H1 (cell line): ENCODE data around the gene ROR1. TPM values are rescaled to one million over a fixed set of nuclear protein-coding genes. Genes with fewer than 3 reads are reported as not detected.

Experiments used
- CTCF ChIA-PET: fragments of 300-600 bp; sonication (Branson Sonifier 250); formaldehyde crosslinking; loops from one replicate; lab custom pipeline; 2021; ENCODE audit not compliant: partially characterized antibody; lab: Charles Lee
- POLR2A ChIA-PET: fragments of 300-600 bp; sonication (Branson Sonifier 250); formaldehyde crosslinking; loops from one replicate; lab custom pipeline; 2021; ENCODE audit warnings: inconsistent platforms; ENCODE audit not compliant: partially characterized antibody; lab: Charles Lee
- DNase-seq, 2 experiments: peaks; one replicate each; pipeline versions ENCODE4 v3.0.0 to v3.0.0-alpha.2; 2010 to 2022; ENCODE audit warnings: low spot score in 2 of 2, low read depth in 1 of 2, mixed read lengths in 1 of 2
- FAIRE-seq: peaks from 2 replicates; lab custom pipeline; 2011; peaks lifted over from hg19 to GRCh38; lab: Jason Lieb, UNC
- H2AFZ ChIP-seq: 2 replicates; pipeline ENCODE4 v1.8.1; 2012; ENCODE audit warnings: low read length, inconsistent platforms
- H2AK5ac ChIP-seq: 2 replicates; pipeline ENCODE4 v1.6.1; 2013; ENCODE audit warnings: low read depth, low read length
- H2BK120ac ChIP-seq: replicated peaks from 2 replicates; pipeline ENCODE3; 2013; ENCODE audit warnings: low read depth, low read length, inconsistent platforms
- H2BK12ac ChIP-seq: 2 replicates; pipeline ENCODE4 v1.6.1; 2013; ENCODE audit warnings: low read depth, low read length
- H2BK15ac ChIP-seq: 2 replicates; pipeline ENCODE4 v1.6.1; 2013; ENCODE audit warnings: low read length
- H2BK20ac ChIP-seq: 2 replicates; pipeline ENCODE4 v1.6.1; 2013; ENCODE audit warnings: low read length
- H2BK5ac ChIP-seq: 2 replicates; pipeline ENCODE4 v1.6.1; 2013; ENCODE audit warnings: low read depth, low read length
- H3K14ac ChIP-seq: 2 replicates; pipeline ENCODE4 v1.6.1; 2013; ENCODE audit warnings: inconsistent platforms; ENCODE audit not compliant: insufficient read length
- H3K18ac ChIP-seq: 2 replicates; pipeline ENCODE4 v1.6.1; 2013; ENCODE audit warnings: low read length; ENCODE audit errors: extremely low read depth
- H3K23ac ChIP-seq: 2 replicates; pipeline ENCODE4 v1.6.1; 2013; ENCODE audit warnings: inconsistent platforms; ENCODE audit not compliant: insufficient read length
- H3K23me2 ChIP-seq: 2 replicates; pipeline ENCODE4 v1.6.1; 2013; ENCODE audit warnings: low read depth, low read length
- H3K27ac ChIP-seq: 2 replicates; pipeline ENCODE4 v1.6.1; 2011; ENCODE audit warnings: low read depth, low read length, inconsistent platforms
- H3K27me3 ChIP-seq, 4 experiments: replicated peaks in 1 of 4; 1 replicate in 1 of 4; 2 replicates in 3 of 4; pipeline versions ENCODE4 v1.6.1 to v1.8.1; 2011 to 2013; ENCODE audit warnings: low read length in 3 of 4, mild to moderate bottlenecking in 3 of 4, inconsistent platforms in 2 of 4, mixed read lengths in 2 of 4, moderate library complexity in 1 of 4; ENCODE audit not compliant: control insufficient read depth in 3 of 4, insufficient read depth in 3 of 4; ENCODE audit errors: extremely low read depth in 1 of 4
- H3K36me3 ChIP-seq, 4 experiments: 2 replicates each; pipeline versions ENCODE4 v1.6.1 to v1.8.1; 2011 to 2013; ENCODE audit warnings: mild to moderate bottlenecking in 4 of 4, low read length in 3 of 4, moderate library complexity in 2 of 4, control low read depth in 1 of 4, inconsistent platforms in 1 of 4; ENCODE audit not compliant: insufficient read depth in 4 of 4, control insufficient read depth in 2 of 4
- H3K4ac ChIP-seq: replicated peaks from 2 replicates; pipeline ENCODE3; 2013; ENCODE audit warnings: low read length, low read depth, mixed read lengths, inconsistent platforms; ENCODE audit not compliant: insufficient read length
- H3K4me1 ChIP-seq, 4 experiments: replicated peaks in 1 of 4; 1 replicate in 1 of 4; 2 replicates in 3 of 4; pipeline versions ENCODE4 v1.6.1 to v1.8.1; 2011 to 2013; ENCODE audit warnings: low read length in 3 of 4, inconsistent platforms in 2 of 4, mixed read lengths in 1 of 4; ENCODE audit not compliant: insufficient read depth in 4 of 4, control insufficient read depth in 3 of 4
- H3K4me2 ChIP-seq, 2 experiments: 2 replicates each; pipeline versions ENCODE4 v1.6.1 to v1.8.1; 2011 to 2013; ENCODE audit warnings: low read depth in 2 of 2, low read length in 2 of 2, control low read depth in 1 of 2, inconsistent platforms in 1 of 2, mild to moderate bottlenecking in 1 of 2; ENCODE audit not compliant: insufficient read depth in 1 of 2
- H3K4me3 ChIP-seq, 4 experiments: fragments of 200-600, 300-600 bp in 1 of 4; sonication (generic), shearing (Covaris generic), sonication (Bioruptor Twin) in 1 of 4; 2 replicates each; pipeline versions ENCODE4 v1.5.1 to v1.8.1; 2011 to 2016; ENCODE audit warnings: low read length in 4 of 4, low read depth in 3 of 4, control low read depth in 2 of 4, inconsistent platforms in 2 of 4, mild to moderate bottlenecking in 2 of 4, mixed read lengths in 1 of 4, moderate library complexity in 1 of 4; ENCODE audit not compliant: insufficient read depth in 2 of 4; ENCODE audit errors: extremely low read depth in 1 of 4
- H3K56ac ChIP-seq: replicated peaks from 2 replicates; pipeline ENCODE3; 2013; ENCODE audit warnings: low read depth, mild to moderate bottlenecking, mixed read lengths, low read length, inconsistent platforms; ENCODE audit not compliant: insufficient read length
- H3K79me1 ChIP-seq: 2 replicates; pipeline ENCODE4 v1.6.1; 2013; ENCODE audit warnings: low read depth, low read length, control low read depth
- H3K79me2 ChIP-seq, 2 experiments: 2 replicates each; pipeline versions ENCODE4 v1.6.1 to v1.8.1; 2012 to 2013; ENCODE audit warnings: low read length in 2 of 2, mild to moderate bottlenecking in 2 of 2, inconsistent platforms in 1 of 2; ENCODE audit not compliant: insufficient read depth in 2 of 2, control insufficient read depth in 1 of 2
- H3K9ac ChIP-seq, 4 experiments: replicated peaks in 1 of 4; 1 replicate in 1 of 4; 2 replicates in 3 of 4; pipeline versions ENCODE4 v1.6.1 to v1.8.1; 2011 to 2013; ENCODE audit warnings: low read depth in 3 of 4, low read length in 3 of 4, control low read depth in 2 of 4, mild to moderate bottlenecking in 2 of 4, moderate library complexity in 2 of 4, inconsistent platforms in 1 of 4; ENCODE audit errors: extremely low read depth in 1 of 4
- H3K9me3 ChIP-seq, 2 experiments: 2 replicates each; pipeline versions ENCODE4 v1.6.1 to v1.8.1; 2012 to 2013; ENCODE audit warnings: mild to moderate bottlenecking in 2 of 2, moderate library complexity in 2 of 2, control low read depth in 1 of 2, inconsistent platforms in 1 of 2, low read depth in 1 of 2, low read length in 1 of 2, mixed read lengths in 1 of 2; ENCODE audit not compliant: insufficient read depth in 2 of 2
- H4K20me1 ChIP-seq, 2 experiments: replicated peaks in 1 of 2; 2 replicates each; pipeline versions ENCODE3 to v1.8.1; 2011 to 2013; ENCODE audit warnings: inconsistent platforms in 2 of 2, low read length in 2 of 2, mild to moderate bottlenecking in 1 of 2; ENCODE audit not compliant: insufficient read depth in 2 of 2, control insufficient read depth in 1 of 2
- H4K5ac ChIP-seq: 2 replicates; pipeline ENCODE4 v1.6.1; 2013; ENCODE audit warnings: low read length, low read depth, mixed read lengths, inconsistent platforms; ENCODE audit not compliant: insufficient read length
- H4K8ac ChIP-seq: 2 replicates; pipeline ENCODE4 v1.8.0; 2013; ENCODE audit warnings: mild to moderate bottlenecking, moderate library complexity, low read length, inconsistent platforms; ENCODE audit not compliant: insufficient read depth; ENCODE audit errors: extremely low read depth
- H4K91ac ChIP-seq: replicated peaks from 2 replicates; pipeline ENCODE3; 2013; ENCODE audit warnings: low read length, mixed read lengths, inconsistent platforms; ENCODE audit not compliant: insufficient read length
- CREB1 ChIP-seq: IDR thresholded peaks from 2 replicates; pipeline ENCODE4 v1.6.1; 2012; ENCODE audit warnings: inconsistent platforms
- CTCF ChIP-seq, 3 experiments: IDR thresholded peaks; 1 replicate in 2 of 3; 2 replicates in 1 of 3; pipeline versions ENCODE4 v1.5.1 to v1.6.1; 2011; ENCODE audit warnings: low read length in 3 of 3, mild to moderate bottlenecking in 3 of 3, inconsistent platforms in 2 of 3, low read depth in 1 of 3, moderate library complexity in 1 of 3; ENCODE audit not compliant: insufficient read depth in 1 of 3; ENCODE audit errors: control extremely low read depth in 1 of 3
- GTF2F1 ChIP-seq: IDR thresholded peaks from 2 replicates; pipeline ENCODE4 v1.6.1; 2012; ENCODE audit warnings: low read depth, low read length, improper control_type of control experiment, borderline replicate concordance
- JUND ChIP-seq: IDR thresholded peaks from 2 replicates; pipeline ENCODE4 v1.6.1; 2011; ENCODE audit warnings: mild to moderate bottlenecking, improper control_type of control experiment, low read length
- RXRA ChIP-seq: IDR thresholded peaks from 2 replicates; pipeline ENCODE4 v1.6.1; 2011; ENCODE audit warnings: low read depth, mild to moderate bottlenecking, low read length, moderate library complexity; ENCODE audit not compliant: insufficient read depth
- SIRT6 ChIP-seq: IDR thresholded peaks from one replicate; pipeline ENCODE4 v1.7.1; 2012; ENCODE audit warnings: low read length, inconsistent platforms
- ZNF274 ChIP-seq: IDR thresholded peaks from 2 replicates; pipeline ENCODE4 v1.7.0; 2012; ENCODE audit warnings: low read length, borderline replicate concordance; ENCODE audit errors: extremely low read depth
- WGBS, 2 experiments: shearing (Covaris generic) in 1 of 2; methylation state at CpG; one replicate each; pipeline versions ENCODE4 v1.1.6 to v1.1.7; 2013 to 2015; ENCODE audit warnings: low lambda C conversion rate in 2 of 2, mixed read lengths in 2 of 2, inconsistent platforms in 1 of 2, low coverage in 1 of 2, missing lambda C conversion rate in 1 of 2; ENCODE audit not compliant: insufficient replicate concordance in 2 of 2, insufficient coverage in 1 of 2, insufficient read length in 1 of 2; ENCODE audit errors: extremely low coverage in 1 of 2, missing lambda C conversion rate in 1 of 2; 5-methylcytosine and 5-hydroxymethylcytosine counted together
- polyA plus RNA-seq, 7 experiments: library from polyadenylated mRNA; depleted of rRNA in 3 of 7; stranded (reverse) in 5 of 7; unstranded in 2 of 7; fragments of >200 nt in 5 of 7; fragments of 200-250 nt in 2 of 7; gene quantifications; 1 replicate in 5 of 7; 2 replicates in 1 of 7; 4 replicates in 1 of 7; pipeline versions ENCODE4 v1.2.1 to v1.2.3, GENCODE V29; 2011 to 2013; ENCODE audit warnings: missing spikeins in 2 of 7, mixed read lengths in 2 of 7
- total RNA-seq: library from RNA; stranded (reverse); fragmentation: NEBNext Ultra II Directional; extraction: Animal tissue kit (Norgen Biotek cat#: 25700); gene quantifications from 2 replicates; pipeline ENCODE4 v1.2.1, GENCODE V29; 2021

The ROR1 gene
- total and polyA plus RNA-seq, 2 of the 8 experiments (the other 6 are each of a cell fraction or from before 2014, with no cell fraction given): 33.6 to 73.6 TPM

- H3K4me3 ChIP-seq: no peak overlapping the region
- H3K27ac ChIP-seq: no peak overlapping the region
- H2AK5ac ChIP-seq: peak overlapping the region; percentile 1; the same call in 1 of the 2 replicates
- no peaks in the 10 kb centered on the region for H3K79me2 ChIP-seq
- 88% methylated on average over 5 of the region's 5 CpGs; no CpG with 5 or more reads in 1 of the 2 experiments for WGBS, 2 experiments
- H4K8ac ChIP-seq: no peak overlapping the region
- H3K79me1 ChIP-seq: no peaks in the 10 kb centered on the region
- no peak for TF ChIP-seq ZNF274
- TF ChIP-seq JUND: no peak
- TF ChIP-seq RXRA: no peak
- no peak for TF ChIP-seq CTCF (IDR thresholded peaks at IDR 0.05; ENCODE audit: control extremely low read depth in 1 of 3, insufficient read depth in 1 of 3, low read depth in 1 of 3, low read length in 3 of 3)
- TF ChIP-seq CREB1: no peak
- no peak for TF ChIP-seq SIRT6
- no peak for TF ChIP-seq GTF2F1
- no peak overlapping the region for H2AFZ ChIP-seq
- H4K20me1 ChIP-seq: no peaks in the 10 kb centered on the region
- H3K4me1 ChIP-seq: peaks cover 2 to 10% (median 8%) of the 10 kb centered on the region in 4 experiments; a peak in 4 of 7 replicates
- CTCF ChIA-PET: interaction anchor here (0.7 to 1.9 kb wide), 10 partner anchors 12 to 408 kb away, joined by 3 to 6 read pairs (median 4); no protein-coding TSS in a partner anchor
- FAIRE-seq: no peak
- no peak overlapping the region for H2BK15ac ChIP-seq
- H3K18ac ChIP-seq: peak overlapping the region; percentile 55; the same call in 1 of the 2 replicates
- no peak for DNase-seq
- H3K56ac ChIP-seq: no peak overlapping the region
- peak overlapping the region; percentile 86 for H2BK120ac ChIP-seq
- POLR2A ChIA-PET: interaction anchor here (0.6 to 1.1 kb wide), 2 partner anchors 50 to 53 kb away, joined by 3 read pairs; no protein-coding TSS in a partner anchor
- H2BK20ac ChIP-seq: peak overlapping the region; percentile 40; the same call in 1 of the 2 replicates
- peaks cover 0 to 1% (median 0%) of the 10 kb centered on the region in 4 experiments; a peak in 1 of 7 replicates for H3K27me3 ChIP-seq
- peak overlapping the region; percentile 84; the same call in 1 of the 2 replicates for H2BK5ac ChIP-seq
- H3K23me2 ChIP-seq: no peaks in the 10 kb centered on the region
- H3K9ac ChIP-seq: no peak overlapping the region
- no peak overlapping the region for H3K14ac ChIP-seq
- peak overlapping the region; percentile 99 for H2BK12ac ChIP-seq
- H3K9me3 ChIP-seq: peaks cover 2 to 5% of the 10 kb centered on the region in 2 experiments; a peak in 1 of 4 replicates
- H3K4ac ChIP-seq: peak overlapping the region; percentile 9
- H3K23ac ChIP-seq: no peak overlapping the region
- H3K36me3 ChIP-seq: no peaks in the 10 kb centered on the region
- H4K5ac ChIP-seq: no peak overlapping the region
- no peak overlapping the region; a peak in 1 of 4 replicates for H3K4me2 ChIP-seq
- peak overlapping the region; percentile 22 for H4K91ac ChIP-seq
These were observed 44.6 kb upstream of the ROR1 start for GRCh38 chr1:63729227-63729620.
